HepG2 (cell line): ENCODE measurements around the gene PPP4C. TPM values are rescaled to one million over a fixed set of nuclear protein-coding genes. Genes with fewer than 3 reads are reported as not detected.

Experiments
- ATF1 ChIP-seq: IDR thresholded peaks from 2 replicates; pipeline ENCODE4 v1.6.1; 2016; ENCODE audit warnings: mild to moderate bottlenecking, control low read depth
- CCDC6 ChIP-seq: sonication (generic); formaldehyde crosslinking; IDR thresholded peaks from 2 replicates; pipeline ENCODE4 v1.8.1; 2022; ENCODE audit warnings: mild to moderate bottlenecking, missing genetic modification reagents, moderate library complexity
- IKZF4 ChIP-seq: sonication (generic); formaldehyde crosslinking; IDR thresholded peaks from 2 replicates; pipeline ENCODE4 v1.5.1; 2020; ENCODE audit warnings: borderline replicate concordance, mild to moderate bottlenecking, low read depth, missing genetic modification reagents; ENCODE audit errors: not compliant biosample characterization
- MAZ ChIP-seq, 2 experiments: sonication (generic) in 1 of 2; formaldehyde crosslinking in 1 of 2; IDR thresholded peaks; 2 replicates each; pipeline versions ENCODE4 v1.5.0 to v1.6.1; 2012 to 2020; ENCODE audit warnings: low read depth in 2 of 2, mild to moderate bottlenecking in 2 of 2, borderline replicate concordance in 1 of 2, improper control_type of control experiment in 1 of 2, low read length in 1 of 2, missing genetic modification reagents in 1 of 2, moderate library complexity in 1 of 2
- NFYB ChIP-seq: sonication (generic); formaldehyde crosslinking; IDR thresholded peaks from 2 replicates; pipeline ENCODE4 v1.4.0; 2020; ENCODE audit warnings: missing genetic modification reagents
- NR3C1 ChIP-seq: sonication (generic); formaldehyde crosslinking; IDR thresholded peaks from 2 replicates; pipeline ENCODE4 v1.4.0; 2020; ENCODE audit warnings: missing genetic modification reagents
- POLR2AphosphoS2 ChIP-seq: IDR thresholded peaks from 2 replicates; pipeline ENCODE4 v1.6.1; 2011; ENCODE audit warnings: low read depth, low read length, improper control_type of control experiment
- PRMT3 ChIP-seq: sonication (generic); formaldehyde crosslinking; IDR thresholded peaks from 2 replicates; pipeline ENCODE4 v1.8.1; 2022; ENCODE audit warnings: low read depth, mild to moderate bottlenecking, moderate library complexity, missing genetic modification reagents, borderline replicate concordance
- RARG ChIP-seq: sonication (generic); formaldehyde crosslinking; IDR thresholded peaks from 2 replicates; pipeline ENCODE4 v1.4.0; 2020; ENCODE audit warnings: low read depth, mild to moderate bottlenecking, missing genetic modification reagents
- RELA ChIP-seq: sonication (generic); formaldehyde crosslinking; IDR thresholded peaks from 2 replicates; pipeline ENCODE4 v1.4.0; 2020; ENCODE audit warnings: missing genetic modification reagents
- ZNF292 ChIP-seq: sonication (generic); formaldehyde crosslinking; IDR thresholded peaks from 2 replicates; pipeline ENCODE4 v1.8.1; 2022; ENCODE audit warnings: mild to moderate bottlenecking, low read depth, missing genetic modification reagents, borderline replicate concordance
- ZNF33A ChIP-seq: sonication (generic); formaldehyde crosslinking; IDR thresholded peaks from 2 replicates; pipeline ENCODE4 v1.5.1; 2020; ENCODE audit warnings: missing genetic modification reagents, mild to moderate bottlenecking, moderate library complexity, borderline replicate concordance
- ZNF746 ChIP-seq: sonication (generic); formaldehyde crosslinking; IDR thresholded peaks from 2 replicates; pipeline ENCODE4 v1.8.0; 2022; ENCODE audit warnings: mild to moderate bottlenecking, missing genetic modification reagents
- ZNF792 ChIP-seq: IDR thresholded peaks from 2 replicates; pipeline ENCODE4 v1.6.1; 2016
- ZSCAN29 ChIP-seq: sonication (generic); formaldehyde crosslinking; conservative IDR thresholded peaks from 2 replicates; pipeline ENCODE4 v1.4.0; 2020; ENCODE audit warnings: mild to moderate bottlenecking, missing genetic modification reagents
- polyA plus RNA-seq, 8 experiments: library from polyadenylated mRNA; depleted of rRNA in 3 of 8; stranded (reverse) in 7 of 8; unstranded in 1 of 8; fragments of >200 nt; fragmentation: Illumina TruSeq in 4 of 8; extraction: Trizol in 4 of 8; gene quantifications; 2 replicates each; pipeline versions ENCODE4 v1.2.1 to v1.2.3, GENCODE V29; 2011 to 2016; ENCODE audit warnings: low read depth in 4 of 8, missing spikeins in 1 of 8, mixed read lengths in 1 of 8; ENCODE audit not compliant: insufficient read depth in 1 of 8
- total RNA-seq, 5 experiments: library from RNA; depleted of rRNA; stranded (reverse); fragments of >200 nt; fragmentation: Illumina TruSeq; extraction: Trizol; gene quantifications; 2 replicates each; pipeline ENCODE4 v1.2.3, GENCODE V29; 2016; ENCODE audit warnings: low read depth in 1 of 5
- TF ChIP-seq, protein P1 (sequence below): sonication (generic); formaldehyde crosslinking; IDR thresholded peaks from 2 replicates; pipeline ENCODE4 v1.4.0; 2020; ENCODE audit warnings: missing genetic modification reagents
- TF ChIP-seq, protein P2 (sequence below): sonication (generic); formaldehyde crosslinking; IDR thresholded peaks from 2 replicates; pipeline ENCODE4 v1.5.0; 2020; ENCODE audit warnings: missing genetic modification reagents
- TF ChIP-seq, protein P3 (sequence below): sonication (generic); formaldehyde crosslinking; IDR thresholded peaks from 2 replicates; pipeline ENCODE4 v1.4.0; 2020; ENCODE audit warnings: missing genetic modification reagents

PPP4C gene
- total and polyA plus RNA-seq, 2 of the 13 experiments (the other 11 are each of a cell fraction or from before 2014, with no cell fraction given): 176 to 220 TPM

DNA sequence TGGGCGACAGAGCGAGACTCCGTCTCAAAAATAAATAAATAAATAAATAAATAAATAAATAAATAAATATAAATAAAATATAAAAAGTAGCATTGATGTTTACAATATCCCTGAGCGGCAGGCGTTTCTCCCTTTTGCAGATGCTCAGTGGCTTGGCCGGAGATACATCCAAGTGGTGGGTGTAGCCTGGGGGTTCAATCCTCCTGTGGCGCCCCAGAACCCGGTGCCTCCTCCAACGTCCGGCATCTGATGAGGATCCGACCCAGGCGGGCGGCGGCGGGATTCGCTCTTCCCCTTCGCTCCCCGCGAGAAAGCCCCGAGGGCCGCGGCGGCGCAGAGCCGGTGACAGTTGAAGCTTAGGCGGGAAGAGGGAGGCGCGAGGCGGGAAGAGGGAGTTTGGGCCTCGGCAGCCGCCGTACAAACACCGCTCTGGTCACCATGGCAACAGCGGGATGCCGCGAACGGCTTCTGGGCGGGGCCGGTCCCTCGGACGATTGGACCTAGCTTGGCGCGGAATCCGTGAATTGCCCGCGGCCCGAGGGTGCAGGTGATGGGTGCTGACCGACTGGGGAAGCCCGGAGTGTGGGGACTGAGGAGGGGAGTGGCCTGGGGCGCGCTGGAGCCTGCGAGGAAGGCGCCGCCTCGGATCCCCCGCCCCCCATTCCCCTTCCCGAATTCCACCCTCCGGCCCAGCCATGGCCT lies 23.0 kb upstream of the PPP4C start (continued):
- TF ChIP-seq ZNF292 (CRISPR knock-in tag) (no peak), CCDC6 (CRISPR knock-in tag) (peak; percentile 88; the same call in 1 of the 2 replicates), RARG (no peak), IKZF4 (CRISPR knock-in tag) (peak; percentile 98), POLR2AphosphoS2 (no peak), MAZ (IDR thresholded peaks at IDR 0.05; ENCODE audit: borderline replicate concordance, low read depth, low read length) (peak; percentile 54; the same call in 1 of the 2 replicates), MAZ (CRISPR knock-in tag; IDR thresholded peaks at IDR 0.05; ENCODE audit: low read depth) (peak; percentile 96), NR3C1 (CRISPR knock-in tag) (no peak; the same call in 1 of the 2 replicates), ZNF33A (CRISPR knock-in tag) (no peak), ZNF792 (peak; percentile 97), ZSCAN29 (peak; percentile 84), ZNF746 (CRISPR knock-in tag) (peak; percentile 85), ATF1 (CRISPR knock-in tag) (no peak), PRMT3 (CRISPR knock-in tag) (0 out of 2 replicates have a peak, but pooled peaks have one; percentile 72), RELA (peak; percentile 93; the same call in 1 of the 2 replicates), NFYB (CRISPR knock-in tag) (peak; percentile 63)
- TF ChIP-seq, protein P1, sequence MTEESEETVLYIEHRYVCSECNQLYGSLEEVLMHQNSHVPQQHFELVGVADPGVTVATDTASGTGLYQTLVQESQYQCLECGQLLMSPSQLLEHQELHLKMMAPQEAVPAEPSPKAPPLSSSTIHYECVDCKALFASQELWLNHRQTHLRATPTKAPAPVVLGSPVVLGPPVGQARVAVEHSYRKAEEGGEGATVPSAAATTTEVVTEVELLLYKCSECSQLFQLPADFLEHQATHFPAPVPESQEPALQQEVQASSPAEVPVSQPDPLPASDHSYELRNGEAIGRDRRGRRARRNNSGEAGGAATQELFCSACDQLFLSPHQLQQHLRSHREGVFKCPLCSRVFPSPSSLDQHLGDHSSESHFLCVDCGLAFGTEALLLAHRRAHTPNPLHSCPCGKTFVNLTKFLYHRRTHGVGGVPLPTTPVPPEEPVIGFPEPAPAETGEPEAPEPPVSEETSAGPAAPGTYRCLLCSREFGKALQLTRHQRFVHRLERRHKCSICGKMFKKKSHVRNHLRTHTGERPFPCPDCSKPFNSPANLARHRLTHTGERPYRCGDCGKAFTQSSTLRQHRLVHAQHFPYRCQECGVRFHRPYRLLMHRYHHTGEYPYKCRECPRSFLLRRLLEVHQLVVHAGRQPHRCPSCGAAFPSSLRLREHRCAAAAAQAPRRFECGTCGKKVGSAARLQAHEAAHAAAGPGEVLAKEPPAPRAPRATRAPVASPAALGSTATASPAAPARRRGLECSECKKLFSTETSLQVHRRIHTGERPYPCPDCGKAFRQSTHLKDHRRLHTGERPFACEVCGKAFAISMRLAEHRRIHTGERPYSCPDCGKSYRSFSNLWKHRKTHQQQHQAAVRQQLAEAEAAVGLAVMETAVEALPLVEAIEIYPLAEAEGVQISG: peak; percentile 91
- TF ChIP-seq, protein P2, sequence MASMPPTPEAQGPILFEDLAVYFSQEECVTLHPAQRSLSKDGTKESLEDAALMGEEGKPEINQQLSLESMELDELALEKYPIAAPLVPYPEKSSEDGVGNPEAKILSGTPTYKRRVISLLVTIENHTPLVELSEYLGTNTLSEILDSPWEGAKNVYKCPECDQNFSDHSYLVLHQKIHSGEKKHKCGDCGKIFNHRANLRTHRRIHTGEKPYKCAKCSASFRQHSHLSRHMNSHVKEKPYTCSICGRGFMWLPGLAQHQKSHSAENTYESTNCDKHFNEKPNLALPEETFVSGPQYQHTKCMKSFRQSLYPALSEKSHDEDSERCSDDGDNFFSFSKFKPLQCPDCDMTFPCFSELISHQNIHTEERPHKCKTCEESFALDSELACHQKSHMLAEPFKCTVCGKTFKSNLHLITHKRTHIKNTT (CRISPR knock-in tag): no peak
- TF ChIP-seq, protein P3, sequence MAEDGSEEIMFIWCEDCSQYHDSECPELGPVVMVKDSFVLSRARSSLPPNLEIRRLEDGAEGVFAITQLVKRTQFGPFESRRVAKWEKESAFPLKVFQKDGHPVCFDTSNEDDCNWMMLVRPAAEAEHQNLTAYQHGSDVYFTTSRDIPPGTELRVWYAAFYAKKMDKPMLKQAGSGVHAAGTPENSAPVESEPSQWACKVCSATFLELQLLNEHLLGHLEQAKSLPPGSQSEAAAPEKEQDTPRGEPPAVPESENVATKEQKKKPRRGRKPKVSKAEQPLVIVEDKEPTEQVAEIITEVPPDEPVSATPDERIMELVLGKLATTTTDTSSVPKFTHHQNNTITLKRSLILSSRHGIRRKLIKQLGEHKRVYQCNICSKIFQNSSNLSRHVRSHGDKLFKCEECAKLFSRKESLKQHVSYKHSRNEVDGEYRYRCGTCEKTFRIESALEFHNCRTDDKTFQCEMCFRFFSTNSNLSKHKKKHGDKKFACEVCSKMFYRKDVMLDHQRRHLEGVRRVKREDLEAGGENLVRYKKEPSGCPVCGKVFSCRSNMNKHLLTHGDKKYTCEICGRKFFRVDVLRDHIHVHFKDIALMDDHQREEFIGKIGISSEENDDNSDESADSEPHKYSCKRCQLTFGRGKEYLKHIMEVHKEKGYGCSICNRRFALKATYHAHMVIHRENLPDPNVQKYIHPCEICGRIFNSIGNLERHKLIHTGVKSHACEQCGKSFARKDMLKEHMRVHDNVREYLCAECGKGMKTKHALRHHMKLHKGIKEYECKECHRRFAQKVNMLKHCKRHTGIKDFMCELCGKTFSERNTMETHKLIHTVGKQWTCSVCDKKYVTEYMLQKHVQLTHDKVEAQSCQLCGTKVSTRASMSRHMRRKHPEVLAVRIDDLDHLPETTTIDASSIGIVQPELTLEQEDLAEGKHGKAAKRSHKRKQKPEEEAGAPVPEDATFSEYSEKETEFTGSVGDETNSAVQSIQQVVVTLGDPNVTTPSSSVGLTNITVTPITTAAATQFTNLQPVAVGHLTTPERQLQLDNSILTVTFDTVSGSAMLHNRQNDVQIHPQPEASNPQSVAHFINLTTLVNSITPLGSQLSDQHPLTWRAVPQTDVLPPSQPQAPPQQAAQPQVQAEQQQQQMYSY (CRISPR knock-in tag): peak; percentile 27; the same call in 1 of the 2 replicates
